K562 (cell line): ENCODE data around the gene KLHL22. TPM values are rescaled to one million over a fixed set of nuclear protein-coding genes. Genes with fewer than 3 reads are reported as not detected.

ENCODE experiments used
- MAFF ChIP-seq: IDR thresholded peaks from 2 replicates; pipeline ENCODE4 v1.6.1; 2012; ENCODE audit warnings: low read length, improper control_type of control experiment
- NCOA4 ChIP-seq: fragments of 450-650 bp; IDR thresholded peaks from 2 replicates; pipeline ENCODE4 v1.6.1; 2018; ENCODE audit warnings: mild to moderate bottlenecking; ENCODE audit not compliant: partially characterized antibody
- NONO ChIP-seq, 2 experiments: fragments of 200-400 bp in 1 of 2; fragments of 450-650 bp in 1 of 2; formaldehyde crosslinking in 1 of 2; IDR thresholded peaks; 2 replicates each; pipeline ENCODE4 v1.6.1; 2017; ENCODE audit warnings: low read depth in 2 of 2, mild to moderate bottlenecking in 2 of 2, moderate library complexity in 2 of 2, low read length in 1 of 2
- PURB ChIP-seq: sonication (generic); formaldehyde crosslinking; IDR thresholded peaks from 2 replicates; pipeline ENCODE4 v1.9.0; 2021; ENCODE audit warnings: low read depth, mild to moderate bottlenecking, missing genetic modification reagents
- SAP30 ChIP-seq: fragments of 200-600 bp; sonication (generic); IDR thresholded peaks from 2 replicates; pipeline ENCODE4 v1.6.1; 2012; ENCODE audit warnings: borderline replicate concordance, low read depth, mild to moderate bottlenecking, moderate library complexity, low read length, control low read depth, inconsistent platforms; ENCODE audit not compliant: insufficient read depth, poor library complexity, severe bottlenecking
- SMC3 ChIP-seq: conservative IDR thresholded peaks from 2 replicates; pipeline ENCODE4 v1.6.1; 2011; ENCODE audit warnings: low read depth, low read length, improper control_type of control experiment; ENCODE audit not compliant: insufficient read depth
- XRCC5 ChIP-seq: fragments of 200-400 bp; formaldehyde crosslinking; IDR thresholded peaks from 2 replicates; pipeline ENCODE4 v1.6.1; 2017; ENCODE audit warnings: low read depth, mild to moderate bottlenecking, low read length
- ZBED1 ChIP-seq: IDR thresholded peaks from 2 replicates; pipeline ENCODE4 v1.6.1; 2014
- ZNF3 ChIP-seq: fragments of 250-450 bp; sonication (Bioruptor Pico); IDR thresholded peaks from 2 replicates; pipeline ENCODE4 v1.5.0; 2021; ENCODE audit warnings: mild to moderate bottlenecking, moderate library complexity
- ZNF778 ChIP-seq: fragments of 450-650 bp; formaldehyde crosslinking; IDR thresholded peaks from 2 replicates; pipeline ENCODE4 v1.4.0; 2020; ENCODE audit warnings: mild to moderate bottlenecking, moderate library complexity
- polyA plus RNA-seq, 8 experiments: library from polyadenylated mRNA; depleted of rRNA in 4 of 8; stranded (reverse) in 5 of 8; unstranded in 3 of 8; fragments of >200 nt; fragmentation: Nextera tagmentation in 2 of 8; fragmentation: Illumina TruSeq in 1 of 8; extraction: Ambion mirVana in 2 of 8; extraction: Trizol in 1 of 8; gene quantifications; 2 replicates each; pipeline versions ENCODE4 v1.2.1 to v1.2.3, GENCODE V29; 2011 to 2014; ENCODE audit warnings: inconsistent platforms in 1 of 8, missing spikeins in 1 of 8
- total RNA-seq, 7 experiments: library from RNA; depleted of rRNA in 6 of 7; stranded (reverse); fragments of >200 nt in 6 of 7; fragmentation: Illumina TruSeq in 2 of 7; extraction: Trizol in 2 of 7; gene quantifications; 2 replicates each; pipeline versions ENCODE4 v1.2.1 to v1.2.3, GENCODE V29; 2011 to 2021; ENCODE audit warnings: low replicate concordance in 1 of 7
- TF ChIP-seq, protein P1 (sequence below), 2 experiments: fragments of 450-650 bp in 1 of 2; sonication (generic) in 1 of 2; formaldehyde crosslinking in 1 of 2; IDR thresholded peaks; 2 replicates each; pipeline versions ENCODE4 v1.7.1 to v1.9.0; 2016 to 2022; ENCODE audit warnings: inconsistent platforms in 1 of 2, mild to moderate bottlenecking in 1 of 2, missing genetic modification reagents in 1 of 2
- TF ChIP-seq, protein P2 (sequence below): fragments of 250-450 bp; sonication (Bioruptor Pico); IDR thresholded peaks from 2 replicates; pipeline ENCODE4 v1.4.0; 2020
- TF ChIP-seq, protein P3 (sequence below): fragments of 250-450 bp; sonication (Bioruptor Pico); IDR thresholded peaks from 2 replicates; pipeline ENCODE4 v1.4.0; 2020; ENCODE audit warnings: mild to moderate bottlenecking, moderate library complexity

Gene KLHL22
- total and polyA plus RNA-seq, 9 of the 15 experiments (the other 6 are each of a cell fraction or from before 2014, with no cell fraction given), result 1.3 to 25.6 (median 15.2) TPM

DNA sequence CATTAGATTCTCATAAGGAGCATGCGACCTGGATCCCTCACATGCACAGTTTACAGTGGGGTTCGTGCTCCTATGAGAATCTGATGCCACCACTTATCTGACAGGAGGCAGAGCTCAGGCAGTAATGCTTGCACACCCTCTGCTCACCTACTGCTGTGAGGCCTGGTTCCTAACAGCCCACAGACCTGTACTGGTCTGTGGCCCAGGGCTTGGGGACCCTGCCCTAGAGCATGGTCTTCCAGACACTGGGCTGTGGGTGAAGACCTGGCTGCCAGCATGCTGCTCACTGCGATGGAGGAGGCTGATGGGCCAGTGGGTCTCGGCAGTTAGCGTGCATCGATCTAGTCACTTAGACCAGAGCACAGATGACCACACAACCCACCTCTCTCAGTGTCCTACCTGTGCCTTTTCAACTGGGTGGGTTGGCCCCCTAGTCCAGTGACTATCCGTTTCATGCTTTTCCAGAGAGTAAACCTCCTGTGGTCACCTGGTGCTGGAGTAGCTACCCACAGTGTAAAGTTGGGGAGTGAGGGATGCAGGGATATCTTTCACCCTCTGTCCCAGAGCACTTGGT, 32.9 kb upstream of the KLHL22 start (continued):
- TF ChIP-seq, protein P1, sequence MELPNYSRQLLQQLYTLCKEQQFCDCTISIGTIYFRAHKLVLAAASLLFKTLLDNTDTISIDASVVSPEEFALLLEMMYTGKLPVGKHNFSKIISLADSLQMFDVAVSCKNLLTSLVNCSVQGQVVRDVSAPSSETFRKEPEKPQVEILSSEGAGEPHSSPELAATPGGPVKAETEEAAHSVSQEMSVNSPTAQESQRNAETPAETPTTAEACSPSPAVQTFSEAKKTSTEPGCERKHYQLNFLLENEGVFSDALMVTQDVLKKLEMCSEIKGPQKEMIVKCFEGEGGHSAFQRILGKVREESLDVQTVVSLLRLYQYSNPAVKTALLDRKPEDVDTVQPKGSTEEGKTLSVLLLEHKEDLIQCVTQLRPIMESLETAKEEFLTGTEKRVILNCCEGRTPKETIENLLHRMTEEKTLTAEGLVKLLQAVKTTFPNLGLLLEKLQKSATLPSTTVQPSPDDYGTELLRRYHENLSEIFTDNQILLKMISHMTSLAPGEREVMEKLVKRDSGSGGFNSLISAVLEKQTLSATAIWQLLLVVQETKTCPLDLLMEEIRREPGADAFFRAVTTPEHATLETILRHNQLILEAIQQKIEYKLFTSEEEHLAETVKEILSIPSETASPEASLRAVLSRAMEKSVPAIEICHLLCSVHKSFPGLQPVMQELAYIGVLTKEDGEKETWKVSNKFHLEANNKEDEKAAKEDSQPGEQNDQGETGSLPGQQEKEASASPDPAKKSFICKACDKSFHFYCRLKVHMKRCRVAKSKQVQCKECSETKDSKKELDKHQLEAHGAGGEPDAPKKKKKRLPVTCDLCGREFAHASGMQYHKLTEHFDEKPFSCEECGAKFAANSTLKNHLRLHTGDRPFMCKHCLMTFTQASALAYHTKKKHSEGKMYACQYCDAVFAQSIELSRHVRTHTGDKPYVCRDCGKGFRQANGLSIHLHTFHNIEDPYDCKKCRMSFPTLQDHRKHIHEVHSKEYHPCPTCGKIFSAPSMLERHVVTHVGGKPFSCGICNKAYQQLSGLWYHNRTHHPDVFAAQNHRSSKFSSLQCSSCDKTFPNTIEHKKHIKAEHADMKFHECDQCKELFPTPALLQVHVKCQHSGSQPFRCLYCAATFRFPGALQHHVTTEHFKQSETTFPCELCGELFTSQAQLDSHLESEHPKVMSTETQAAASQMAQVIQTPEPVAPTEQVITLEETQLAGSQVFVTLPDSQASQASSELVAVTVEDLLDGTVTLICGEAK (IDR thresholded peaks at IDR 0.05), result no peak
- TF ChIP-seq, protein P1 (CRISPR knock-in tag; IDR thresholded peaks at IDR 0.05), result no peak
- TF ChIP-seq XRCC5 (no peak), NCOA4 (no peak), ZBED1 (no peak), ZNF3 (CRISPR knock-in tag) (no peak), PURB (peak; percentile 90; the same call in 1 of the 2 replicates), NONO (IDR thresholded peaks at IDR 0.05; ENCODE audit: low read depth in 2 of 2, low read length in 1 of 2) (no peak), SMC3 (no peak), SAP30 (no peak), MAFF (no peak), ZNF778 (CRISPR knock-in tag) (no peak)
- TF ChIP-seq, protein P2, sequence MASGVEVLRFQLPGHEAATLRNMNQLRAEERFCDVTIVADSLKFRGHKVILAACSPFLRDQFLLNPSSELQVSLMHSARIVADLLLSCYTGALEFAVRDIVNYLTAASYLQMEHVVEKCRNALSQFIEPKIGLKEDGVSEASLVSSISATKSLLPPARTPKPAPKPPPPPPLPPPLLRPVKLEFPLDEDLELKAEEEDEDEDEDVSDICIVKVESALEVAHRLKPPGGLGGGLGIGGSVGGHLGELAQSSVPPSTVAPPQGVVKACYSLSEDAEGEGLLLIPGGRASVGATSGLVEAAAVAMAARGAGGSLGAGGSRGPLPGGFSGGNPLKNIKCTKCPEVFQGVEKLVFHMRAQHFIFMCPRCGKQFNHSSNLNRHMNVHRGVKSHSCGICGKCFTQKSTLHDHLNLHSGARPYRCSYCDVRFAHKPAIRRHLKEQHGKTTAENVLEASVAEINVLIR (CRISPR knock-in tag), result no peak
- TF ChIP-seq, protein P3, sequence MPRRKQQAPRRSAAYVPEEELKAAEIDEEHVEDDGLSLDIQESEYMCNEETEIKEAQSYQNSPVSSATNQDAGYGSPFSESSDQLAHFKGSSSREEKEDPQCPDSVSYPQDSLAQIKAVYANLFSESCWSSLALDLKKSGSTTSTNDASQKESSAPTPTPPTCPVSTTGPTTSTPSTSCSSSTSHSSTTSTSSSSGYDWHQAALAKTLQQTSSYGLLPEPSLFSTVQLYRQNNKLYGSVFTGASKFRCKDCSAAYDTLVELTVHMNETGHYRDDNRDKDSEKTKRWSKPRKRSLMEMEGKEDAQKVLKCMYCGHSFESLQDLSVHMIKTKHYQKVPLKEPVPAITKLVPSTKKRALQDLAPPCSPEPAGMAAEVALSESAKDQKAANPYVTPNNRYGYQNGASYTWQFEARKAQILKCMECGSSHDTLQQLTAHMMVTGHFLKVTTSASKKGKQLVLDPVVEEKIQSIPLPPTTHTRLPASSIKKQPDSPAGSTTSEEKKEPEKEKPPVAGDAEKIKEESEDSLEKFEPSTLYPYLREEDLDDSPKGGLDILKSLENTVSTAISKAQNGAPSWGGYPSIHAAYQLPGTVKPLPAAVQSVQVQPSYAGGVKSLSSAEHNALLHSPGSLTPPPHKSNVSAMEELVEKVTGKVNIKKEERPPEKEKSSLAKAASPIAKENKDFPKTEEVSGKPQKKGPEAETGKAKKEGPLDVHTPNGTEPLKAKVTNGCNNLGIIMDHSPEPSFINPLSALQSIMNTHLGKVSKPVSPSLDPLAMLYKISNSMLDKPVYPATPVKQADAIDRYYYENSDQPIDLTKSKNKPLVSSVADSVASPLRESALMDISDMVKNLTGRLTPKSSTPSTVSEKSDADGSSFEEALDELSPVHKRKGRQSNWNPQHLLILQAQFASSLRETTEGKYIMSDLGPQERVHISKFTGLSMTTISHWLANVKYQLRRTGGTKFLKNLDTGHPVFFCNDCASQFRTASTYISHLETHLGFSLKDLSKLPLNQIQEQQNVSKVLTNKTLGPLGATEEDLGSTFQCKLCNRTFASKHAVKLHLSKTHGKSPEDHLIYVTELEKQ (CRISPR knock-in tag), result 0 out of 2 replicates have a peak, but pooled peaks have one; percentile 23
